ENCODE data around the gene DNAJB14. TPM values are rescaled to one million over a fixed set of nuclear protein-coding genes. Genes with fewer than 3 reads are reported as not detected.

DNAJB14 gene
- total RNA-seq, 1 experiment from 2014 or later = 39.9 TPM

- TF ChIP-seq, protein P1, sequence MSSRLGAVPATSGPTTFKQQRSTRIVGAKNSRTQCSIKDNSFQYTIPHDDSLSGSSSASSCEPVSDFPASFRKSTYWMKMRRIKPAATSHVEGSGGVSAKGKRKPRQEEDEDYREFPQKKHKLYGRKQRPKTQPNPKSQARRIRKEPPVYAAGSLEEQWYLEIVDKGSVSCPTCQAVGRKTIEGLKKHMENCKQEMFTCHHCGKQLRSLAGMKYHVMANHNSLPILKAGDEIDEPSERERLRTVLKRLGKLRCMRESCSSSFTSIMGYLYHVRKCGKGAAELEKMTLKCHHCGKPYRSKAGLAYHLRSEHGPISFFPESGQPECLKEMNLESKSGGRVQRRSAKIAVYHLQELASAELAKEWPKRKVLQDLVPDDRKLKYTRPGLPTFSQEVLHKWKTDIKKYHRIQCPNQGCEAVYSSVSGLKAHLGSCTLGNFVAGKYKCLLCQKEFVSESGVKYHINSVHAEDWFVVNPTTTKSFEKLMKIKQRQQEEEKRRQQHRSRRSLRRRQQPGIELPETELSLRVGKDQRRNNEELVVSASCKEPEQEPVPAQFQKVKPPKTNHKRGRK (CRISPR knock-in tag; IDR thresholded peaks at IDR 0.05; ENCODE audit: borderline replicate concordance) = no peak
- TF ChIP-seq NR3C1 (CRISPR knock-in tag; conservative IDR thresholded peaks at IDR 0.05; ENCODE audit: low read depth) (no peak), OVOL2 (CRISPR knock-in tag; IDR thresholded peaks at IDR 0.05; ENCODE audit: borderline replicate concordance) (no peak), ZNF416 (CRISPR knock-in tag; IDR thresholded peaks at IDR 0.05) (no peak)
Measured at GRCh38 chr4:99846891-99847290, 99.5 kb downstream of the DNAJB14 start (continued).

Other genes starting within 250 kb of the DNAJB14 start
- gene DAPP1, start 129.8 kb downstream of the DNAJB14 start, total RNA-seq (2021) = 0.07 TPM in 1 of 3 replicates, not detected in the others
- gene LAMTOR3, start 52.2 kb downstream of the DNAJB14 start, total RNA-seq (2021) = 21.2 to 25.5 TPM (median 24.4 TPM) in 3 replicates
- gene H2AZ1, start 3.7 kb upstream of the DNAJB14 start, total RNA-seq (2021) = 657 to 684 TPM (median 668 TPM) in 3 replicates
- 3.8 to 4.9 TPM (median 4.3 TPM) in 3 replicates for gene DDIT4L, start 243.8 kb upstream of the DNAJB14 start, total RNA-seq (2021)

Measured in WTC11 (cell line).